ENCODE data around the gene TRIM38.

GRCh38 chr6:25934735-25935313 lies 27.8 kb upstream of the TRIM38 start:
- TF ChIP-seq CTCF (IDR thresholded peaks at IDR 0.05; ENCODE audit: poor library complexity) (no peak), EZH2 (IDR thresholded peaks at IDR 0.05; ENCODE audit: borderline replicate concordance) (no peak), EZH2phosphoT487 (IDR thresholded peaks at IDR 0.05; ENCODE audit: low read depth, severe bottlenecking, unreplicated experiment) (no peak)
